KMS-11 (cell line): ENCODE measurements around the gene NR2E3.

Experiments used
- H2AFZ ChIP-seq: fragments of 200-600 bp; sonication (generic); 2 replicates; pipeline ENCODE4 v1.6.1; 2016; ENCODE audit warnings: antibody characterized with exemption, mixed run types, low read depth
- H3K27ac ChIP-seq: fragments of 200-600 bp; sonication (generic); 2 replicates; pipeline ENCODE4 v1.6.1; 2016; ENCODE audit warnings: mild to moderate bottlenecking, mixed run types
- H3K27me3 ChIP-seq: fragments of 200-600 bp; sonication (generic); 2 replicates; pipeline ENCODE4 v1.6.1; 2017; ENCODE audit warnings: mild to moderate bottlenecking, low read depth, mixed run types, moderate library complexity; ENCODE audit not compliant: insufficient read depth
- H3K36me3 ChIP-seq: fragments of 200-600 bp; sonication (generic); 2 replicates; pipeline ENCODE4 v1.6.1; 2017; ENCODE audit warnings: mild to moderate bottlenecking, mixed run types; ENCODE audit not compliant: insufficient read depth
- H3K4me1 ChIP-seq: fragments of 200-600 bp; sonication (generic); 2 replicates; pipeline ENCODE4 v1.6.1; 2016; ENCODE audit warnings: mild to moderate bottlenecking, low read depth, mixed run types; ENCODE audit not compliant: poor library complexity, severe bottlenecking
- H3K4me2 ChIP-seq: fragments of 200-600 bp; sonication (generic); 2 replicates; pipeline ENCODE4 v1.7.0; 2016; ENCODE audit warnings: mild to moderate bottlenecking, mixed run types
- H3K4me3 ChIP-seq: fragments of 200-600 bp; sonication (generic); IDR thresholded peaks from 2 replicates; pipeline ENCODE4 v1.6.1; 2017; ENCODE audit warnings: low read depth, low read length, mixed read lengths; ENCODE audit not compliant: insufficient read depth
- H3K79me2 ChIP-seq: fragments of 200-600 bp; sonication (generic); 2 replicates; pipeline ENCODE4 v1.6.1; 2016; ENCODE audit warnings: low read depth, mixed run types; ENCODE audit not compliant: insufficient read depth
- H3K9ac ChIP-seq: fragments of 200-600 bp; sonication (generic); 2 replicates; pipeline ENCODE4 v1.6.1; 2016; ENCODE audit warnings: mild to moderate bottlenecking, mixed run types
- H4K20me1 ChIP-seq: fragments of 200-600 bp; sonication (generic); 2 replicates; pipeline ENCODE4 v1.6.1; 2016; ENCODE audit warnings: mild to moderate bottlenecking, mixed run types; ENCODE audit not compliant: insufficient read depth
- TF ChIP-seq, protein P1 (sequence below): fragments of 200-600 bp; sonication (generic); conservative IDR thresholded peaks from 2 replicates; pipeline ENCODE4 v1.6.1; 2017; ENCODE audit warnings: low read depth, mild to moderate bottlenecking, antibody characterized with exemption, low read length, moderate library complexity, mixed read lengths

The NR2E3 gene

DNA sequence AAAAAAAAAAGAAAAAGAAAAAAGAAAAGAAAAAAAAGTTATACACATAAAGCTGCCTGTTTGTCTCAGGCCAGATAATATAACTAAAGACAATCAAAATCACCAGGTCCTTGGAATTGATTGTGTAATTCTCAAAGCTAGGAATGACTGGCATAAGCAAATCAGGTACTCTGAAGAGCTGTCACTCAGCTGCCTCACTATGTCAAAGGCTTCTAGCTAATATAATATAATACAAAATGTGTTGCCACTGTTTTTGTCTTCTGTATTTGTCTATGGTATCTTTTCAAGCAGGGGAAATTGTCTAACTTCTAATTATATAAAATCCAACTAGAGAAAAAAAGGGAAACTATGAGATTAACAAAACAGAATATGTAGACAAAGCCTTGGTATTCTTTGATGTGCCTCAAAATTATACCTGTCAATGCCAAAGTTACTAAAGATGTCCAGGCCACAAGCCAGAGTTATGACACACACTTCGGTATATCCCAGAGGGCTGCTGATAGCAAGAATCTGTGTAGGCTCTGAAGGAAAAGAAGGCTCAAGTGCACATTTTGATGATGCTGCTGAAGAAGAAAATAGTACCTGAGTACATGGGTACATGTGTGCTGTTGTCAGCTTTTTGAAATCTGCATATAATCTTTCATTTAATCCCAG, 37.0 kb upstream of the NR2E3 start:
- H3K27me3 ChIP-seq: no peaks in the 10 kb centered on the region
- no peaks in the 10 kb centered on the region for H3K79me2 ChIP-seq
- H3K4me2 ChIP-seq: no peak overlapping the region
- H3K9ac ChIP-seq: no peak overlapping the region
- H3K4me3 ChIP-seq: no peak overlapping the region
- H4K20me1 ChIP-seq: no peaks in the 10 kb centered on the region
- no peak overlapping the region for H2AFZ ChIP-seq
- H3K36me3 ChIP-seq: no peaks in the 10 kb centered on the region
- TF ChIP-seq, protein P1, sequence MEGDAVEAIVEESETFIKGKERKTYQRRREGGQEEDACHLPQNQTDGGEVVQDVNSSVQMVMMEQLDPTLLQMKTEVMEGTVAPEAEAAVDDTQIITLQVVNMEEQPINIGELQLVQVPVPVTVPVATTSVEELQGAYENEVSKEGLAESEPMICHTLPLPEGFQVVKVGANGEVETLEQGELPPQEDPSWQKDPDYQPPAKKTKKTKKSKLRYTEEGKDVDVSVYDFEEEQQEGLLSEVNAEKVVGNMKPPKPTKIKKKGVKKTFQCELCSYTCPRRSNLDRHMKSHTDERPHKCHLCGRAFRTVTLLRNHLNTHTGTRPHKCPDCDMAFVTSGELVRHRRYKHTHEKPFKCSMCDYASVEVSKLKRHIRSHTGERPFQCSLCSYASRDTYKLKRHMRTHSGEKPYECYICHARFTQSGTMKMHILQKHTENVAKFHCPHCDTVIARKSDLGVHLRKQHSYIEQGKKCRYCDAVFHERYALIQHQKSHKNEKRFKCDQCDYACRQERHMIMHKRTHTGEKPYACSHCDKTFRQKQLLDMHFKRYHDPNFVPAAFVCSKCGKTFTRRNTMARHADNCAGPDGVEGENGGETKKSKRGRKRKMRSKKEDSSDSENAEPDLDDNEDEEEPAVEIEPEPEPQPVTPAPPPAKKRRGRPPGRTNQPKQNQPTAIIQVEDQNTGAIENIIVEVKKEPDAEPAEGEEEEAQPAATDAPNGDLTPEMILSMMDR: no peak
- no peaks in the 10 kb centered on the region for H3K4me1 ChIP-seq
- no peak overlapping the region for H3K27ac ChIP-seq

DNA sequence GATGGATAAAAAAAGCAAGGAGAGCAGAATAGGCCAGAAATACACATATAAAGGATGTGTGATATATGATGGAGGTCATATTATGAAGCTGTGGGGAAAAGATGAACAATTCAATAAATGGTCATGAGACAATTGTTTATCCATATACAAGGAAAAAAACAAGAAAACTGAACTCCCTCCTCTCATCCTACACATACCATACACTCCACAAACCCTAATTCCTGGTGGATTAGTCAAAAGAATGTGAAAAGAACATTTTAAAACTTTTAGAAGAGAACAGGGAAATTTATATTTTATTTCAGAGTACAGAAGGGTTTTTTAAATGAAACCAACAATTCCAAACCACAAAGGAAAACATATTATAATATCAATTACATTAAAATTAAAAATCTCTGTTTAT, 34.5 kb upstream of the NR2E3 start:
- H3K79me2 ChIP-seq: no peaks in the 10 kb centered on the region

DNA sequence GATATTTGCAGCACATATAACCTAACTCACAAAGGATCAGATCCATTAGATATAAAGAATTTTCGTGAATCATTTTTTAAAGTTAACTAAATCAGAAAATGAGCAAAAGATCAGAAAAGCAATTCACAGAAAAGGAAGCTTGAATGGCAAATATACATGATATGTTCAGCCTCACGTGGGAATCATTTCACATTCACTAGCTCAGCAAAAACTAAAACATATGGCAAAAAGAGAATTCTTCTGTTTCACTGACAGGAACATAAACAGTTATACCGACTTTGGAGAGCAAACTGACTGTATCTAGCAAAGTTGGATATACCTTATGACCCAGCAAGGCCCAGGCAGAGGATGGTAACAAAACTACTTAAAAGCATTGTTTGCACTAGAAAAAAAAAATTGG, 34.0 kb upstream of the NR2E3 start:
- Histone ChIP-seq H3K36me3 (no peaks in the 10 kb centered on the region), H3K27ac (no peak overlapping the region), H3K4me3 (no peak overlapping the region), H4K20me1 (no peaks in the 10 kb centered on the region), H2AFZ (no peak overlapping the region), H3K4me1 (peaks cover 4% of the 10 kb centered on the region), H3K4me2 (no peak overlapping the region), H3K9ac (no peak overlapping the region), H3K79me2 (no peaks in the 10 kb centered on the region), H3K27me3 (no peaks in the 10 kb centered on the region)
- TF ChIP-seq, protein P1: no peak

More for the DNA sequence above, 34.5 kb upstream of the NR2E3 start:
- TF ChIP-seq, protein P1: no peak
- Histone ChIP-seq H3K4me2 (no peak overlapping the region), H2AFZ (no peak overlapping the region), H3K27me3 (no peaks in the 10 kb centered on the region), H3K4me1 (peaks cover 4% of the 10 kb centered on the region), H3K4me3 (no peak overlapping the region), H4K20me1 (no peaks in the 10 kb centered on the region), H3K27ac (no peak overlapping the region), H3K36me3 (no peaks in the 10 kb centered on the region), H3K9ac (no peak overlapping the region)

DNA sequence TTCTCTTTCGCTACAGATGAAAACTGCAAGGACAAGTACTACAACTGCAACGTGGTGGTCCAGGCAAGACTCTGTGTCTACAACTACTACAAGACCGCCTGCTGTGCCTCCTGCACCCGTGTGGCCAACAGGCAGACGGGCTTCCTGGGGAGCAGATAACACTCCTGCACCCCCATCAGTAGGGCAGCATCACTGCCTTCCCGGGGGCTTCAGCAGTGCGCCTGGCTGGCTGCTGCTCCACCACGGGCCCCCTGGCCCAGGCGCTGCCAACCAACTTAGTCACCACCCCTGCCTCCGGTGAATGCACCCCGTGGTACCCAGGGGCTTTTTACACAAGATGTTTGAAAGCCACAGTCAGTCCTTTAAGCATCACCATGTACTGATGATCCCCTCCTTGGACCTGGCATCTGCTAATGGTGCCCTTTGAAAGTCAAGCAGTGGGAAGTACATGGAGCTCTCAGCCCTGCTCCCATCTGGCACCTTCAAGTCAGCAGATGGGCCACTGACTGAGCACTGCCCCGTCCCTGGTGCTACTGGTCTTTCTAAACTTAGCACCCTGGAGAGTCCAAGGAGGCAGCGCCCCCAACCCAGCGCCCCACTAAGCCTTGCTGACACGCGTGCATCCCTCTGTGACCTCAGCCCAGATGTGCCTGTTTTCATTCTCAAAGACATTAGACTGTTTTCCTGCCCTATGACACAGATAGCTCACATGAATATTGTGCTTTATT, 33.0 kb upstream of the NR2E3 start:
- Histone ChIP-seq H3K4me1 (peaks cover 4% of the 10 kb centered on the region), H3K4me3 (no peak overlapping the region), H2AFZ (no peak overlapping the region), H3K9ac (no peak overlapping the region), H4K20me1 (no peaks in the 10 kb centered on the region), H3K79me2 (no peaks in the 10 kb centered on the region), H3K36me3 (no peaks in the 10 kb centered on the region), H3K27me3 (no peaks in the 10 kb centered on the region), H3K4me2 (no peak overlapping the region), H3K27ac (no peak overlapping the region)
- TF ChIP-seq, protein P1: no peak
